Stimulated activated CD8-positive, alpha-beta memory T cell treated with anti-CD3 and anti-CD28 coated beads, Interleukin-7, amount 100 ng/mL, for 48 hours (primary cell): ENCODE measurements around the gene OGDH.
"Not testable (repeated sequence)": the region's sequence is repeated elsewhere in the genome, so short reads cannot be mapped to it uniquely, and the experiment has no call there.

Experiments
- DNase-seq, 2 donors: peaks; one replicate each; pipeline ENCODE4 v3.0.0-alpha.2; 2020; ENCODE audit warnings: low read depth in 1 of 2; ENCODE audit errors: extremely low read depth in 1 of 2

OGDH gene

DNA sequence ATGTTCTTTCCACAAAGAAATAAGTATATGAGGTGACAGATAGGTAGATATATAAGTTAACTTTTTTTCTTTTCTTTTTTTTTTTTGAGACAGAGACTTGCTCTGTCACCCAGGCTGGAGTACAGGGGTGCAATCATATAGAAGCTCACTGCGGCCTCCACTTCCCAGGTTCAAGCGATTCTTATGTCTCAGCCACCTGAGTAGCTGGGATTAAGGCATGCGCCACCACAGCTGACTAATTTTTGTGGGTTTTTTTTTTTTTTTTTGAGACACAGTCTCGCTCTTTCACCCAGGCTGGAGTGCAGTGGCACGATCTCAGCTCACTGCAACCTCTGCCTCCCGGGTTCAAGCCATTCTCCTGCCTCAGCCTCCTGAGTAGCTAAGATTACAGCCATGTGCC lies 126.5 kb downstream of the OGDH start:
- DNase-seq: not testable (repeated sequence)

DNA sequence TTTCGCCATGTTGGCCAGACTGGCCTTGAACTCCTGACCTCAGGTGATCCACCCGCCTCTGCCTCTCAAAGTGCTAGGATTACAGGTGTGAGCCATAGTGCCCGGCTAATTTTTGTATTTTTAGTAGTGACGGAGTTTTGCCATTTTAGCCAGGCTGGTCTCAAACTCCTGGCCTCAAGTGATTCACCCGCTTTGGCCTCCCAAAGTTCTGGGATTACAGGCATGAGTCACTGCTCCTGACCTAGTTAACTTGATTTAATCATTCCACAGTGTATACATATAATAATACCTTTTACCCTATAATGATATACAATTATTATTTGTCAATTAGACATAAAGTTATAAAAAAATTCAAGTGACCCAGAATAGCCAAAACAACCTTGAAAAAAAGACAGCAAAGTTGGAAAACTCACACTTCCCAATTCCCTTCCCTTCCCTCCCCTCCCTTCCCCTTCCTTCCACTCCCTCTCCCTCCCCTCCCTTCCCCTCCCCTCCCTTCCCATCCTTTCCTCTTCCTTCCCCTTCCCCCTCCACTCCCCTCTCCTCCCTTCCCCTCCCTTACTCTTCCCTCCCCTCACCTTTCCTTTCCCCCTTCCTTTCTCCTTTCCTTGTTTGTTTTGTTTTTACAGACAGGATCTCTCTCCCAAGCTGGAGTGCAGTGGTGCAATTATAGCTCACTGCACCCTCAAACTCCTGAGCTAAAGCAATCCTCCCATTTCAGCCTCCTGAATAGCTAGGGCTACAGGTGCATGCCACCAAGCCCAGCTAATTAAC lies 127.5 kb downstream of the OGDH start:
- DNase-seq: no peak

- peak in 1 of 2 donors; percentile 34 for DNase-seq
These were observed 129.2 kb downstream of the OGDH start for GRCh38 chr7:44735403-44736165.

DNA sequence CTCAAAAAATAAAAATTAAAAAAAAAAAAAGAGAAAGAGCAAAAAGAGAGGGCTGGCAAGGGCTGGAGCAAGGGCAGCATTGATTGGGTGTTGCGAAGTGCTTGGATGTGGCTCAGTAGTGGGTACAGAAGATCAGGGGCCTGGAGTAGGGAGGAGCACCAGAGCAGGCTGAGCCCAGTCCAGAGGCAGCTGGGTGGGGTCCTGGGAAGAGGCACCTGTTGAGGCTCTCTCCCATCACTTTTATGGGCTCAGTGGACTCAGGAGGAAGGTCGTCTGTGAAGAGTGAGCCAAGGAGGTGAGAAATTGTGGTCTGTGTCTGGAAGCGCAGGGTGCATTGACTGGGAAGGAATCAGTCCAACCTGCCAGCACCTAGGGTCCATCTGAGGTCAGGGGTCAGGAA lies 130.5 kb downstream of the OGDH start:
- DNase-seq: no peak

GRCh38 chr7:44738051-44738723 lies 131.8 kb downstream of the OGDH start:
- no peak for DNase-seq

- no peak for DNase-seq
These were observed 132.6 kb downstream of the OGDH start for GRCh38 chr7:44738876-44739665.

GRCh38 chr7:44740055-44740454 lies 133.6 kb downstream of the OGDH start:
- DNase-seq: no peak

- no peak for DNase-seq
These were observed 137.3 kb downstream of the OGDH start for GRCh38 chr7:44743750-44744149.

DNA sequence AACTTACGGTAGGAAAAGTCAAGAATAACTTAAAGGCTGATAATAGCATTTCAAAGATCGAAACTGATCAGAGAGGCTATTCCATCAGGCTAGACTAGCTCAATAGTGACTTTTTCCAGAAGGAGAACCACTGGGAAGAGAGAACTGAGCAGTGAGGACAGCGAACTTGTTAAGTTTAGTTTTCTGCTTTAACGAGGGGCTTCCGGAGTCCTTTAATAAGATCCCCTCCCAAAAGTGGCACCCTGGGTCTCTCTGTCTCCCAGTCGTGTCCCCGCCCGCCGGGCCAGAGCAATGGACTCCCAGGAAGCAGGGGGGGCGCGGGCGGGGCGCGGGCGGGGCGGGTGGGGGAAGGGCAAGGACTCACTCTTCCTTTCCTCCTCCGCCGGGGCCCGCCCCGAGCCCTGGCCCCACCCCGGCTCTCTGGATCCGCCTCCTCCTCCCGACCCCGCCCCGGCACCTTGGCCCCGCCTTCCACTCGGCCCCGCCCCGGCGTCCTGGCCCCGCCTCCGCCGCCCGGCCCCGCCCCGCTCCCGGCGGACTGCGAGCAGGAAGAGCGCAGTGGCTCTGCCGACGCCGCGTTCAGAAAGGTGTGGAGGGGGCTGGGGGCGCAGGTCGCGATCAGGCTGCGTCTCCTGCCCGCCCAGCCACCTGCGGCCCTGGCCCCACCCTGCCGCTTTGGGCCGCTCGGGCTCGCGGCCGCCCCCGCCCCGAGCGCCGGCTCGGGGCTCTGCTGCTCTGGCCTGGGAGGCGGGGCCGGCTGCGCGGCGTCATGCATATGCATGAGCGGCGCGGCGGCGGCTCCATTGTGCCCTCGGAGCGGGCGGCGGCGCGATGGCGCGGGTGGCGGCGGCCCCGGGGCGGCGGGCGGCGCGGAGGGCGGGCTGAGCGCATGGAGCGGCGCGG lies 141.9 kb downstream of the OGDH start, which contains the start of gene ZMIZ2:
ZMIZ2 (plus strand) TSS at position 803 of the 903 bp plus-strand sequence. CDS start 7,403 bp downstream, outside the sequence.
- DNase-seq: peak; percentile 76 to 81

DNA sequence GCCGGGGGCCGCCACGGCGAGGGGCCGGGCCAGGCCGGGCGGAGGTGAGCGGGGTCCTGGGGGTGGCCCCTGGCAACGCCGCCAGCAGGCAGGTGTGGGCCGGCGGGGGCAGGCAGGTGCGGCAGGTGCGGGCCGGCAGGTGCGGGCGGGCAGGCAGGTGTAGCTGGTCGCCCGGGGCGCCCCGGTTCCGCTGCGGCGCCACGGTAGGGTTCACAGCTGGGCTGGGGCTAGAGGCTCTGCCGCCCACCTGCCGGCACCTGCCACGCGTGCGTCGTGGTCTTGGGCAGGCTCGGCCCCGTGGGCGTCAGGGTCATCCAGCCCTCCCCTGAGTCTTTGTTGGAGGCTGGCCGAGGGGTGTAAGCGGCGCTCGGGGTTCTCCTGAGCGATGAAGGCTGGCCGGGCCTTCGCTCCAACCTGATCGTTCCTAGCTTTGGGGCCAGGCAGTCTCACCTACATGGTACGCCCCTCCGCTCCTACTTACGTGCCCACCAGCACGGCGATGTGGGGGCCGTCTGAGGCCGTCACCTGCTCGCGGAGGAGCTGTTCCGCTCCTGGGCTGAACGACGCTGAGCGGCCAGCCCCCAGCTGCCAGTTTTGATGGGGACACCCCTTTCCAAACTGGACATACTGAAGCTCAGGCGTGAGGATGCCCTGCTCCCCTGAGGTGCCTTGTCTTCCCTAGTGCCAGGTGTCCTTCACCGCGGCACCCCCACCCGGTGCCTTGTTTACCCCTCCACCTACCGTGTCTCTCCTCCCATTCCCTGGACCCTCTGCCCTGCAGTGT lies 142.7 kb downstream of the OGDH start:
- DNase-seq: no peak

DNA sequence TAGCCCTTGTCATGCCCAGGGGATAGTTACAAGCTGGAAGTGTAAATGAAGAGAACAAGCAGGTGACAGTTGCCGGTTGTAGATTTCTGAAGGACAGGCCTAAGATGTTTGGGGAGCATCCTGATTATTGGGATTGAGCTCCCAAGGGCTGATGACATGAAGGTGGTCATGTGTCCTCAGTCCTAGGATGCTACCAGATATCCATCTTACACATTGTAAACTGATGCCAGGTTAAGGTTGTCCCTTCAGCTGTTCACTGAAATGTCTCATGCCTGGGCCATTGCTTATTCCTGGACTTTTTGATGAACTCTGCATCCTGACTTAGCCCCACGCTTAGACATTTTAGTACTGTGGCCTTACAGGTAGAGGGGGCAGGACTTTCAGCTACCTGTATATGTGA lies 143.6 kb downstream of the OGDH start:
- no peak for DNase-seq

- no peak for DNase-seq
These were observed 144.0 kb downstream of the OGDH start for GRCh38 chr7:44750424-44750823.

GRCh38 chr7:44750921-44751571 lies 144.6 kb downstream of the OGDH start:
- peak in 1 of 2 donors; percentile 29 for DNase-seq

DNA sequence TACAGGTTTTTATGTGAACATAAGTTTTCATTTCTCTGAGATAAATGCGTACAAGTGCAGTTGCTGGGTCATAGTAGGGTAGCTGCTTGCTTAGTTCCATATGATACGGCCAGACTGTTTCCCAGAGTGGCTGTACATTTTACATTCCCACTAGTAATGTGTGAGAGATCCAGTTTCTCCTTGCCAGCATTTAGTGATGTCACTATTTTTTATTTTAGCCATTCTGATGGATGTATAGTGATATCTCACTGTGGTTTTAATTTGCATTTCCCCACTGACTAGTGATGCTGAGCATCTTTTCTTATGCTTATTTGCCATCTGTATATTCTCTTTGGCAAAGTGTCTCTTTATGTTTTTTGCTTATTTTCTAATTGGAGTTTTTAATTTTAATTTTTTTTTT lies 146.4 kb downstream of the OGDH start:
- DNase-seq: no peak

GRCh38 chr7:44754802-44755697 lies 148.6 kb downstream of the OGDH start:
- no peak for DNase-seq

DNA sequence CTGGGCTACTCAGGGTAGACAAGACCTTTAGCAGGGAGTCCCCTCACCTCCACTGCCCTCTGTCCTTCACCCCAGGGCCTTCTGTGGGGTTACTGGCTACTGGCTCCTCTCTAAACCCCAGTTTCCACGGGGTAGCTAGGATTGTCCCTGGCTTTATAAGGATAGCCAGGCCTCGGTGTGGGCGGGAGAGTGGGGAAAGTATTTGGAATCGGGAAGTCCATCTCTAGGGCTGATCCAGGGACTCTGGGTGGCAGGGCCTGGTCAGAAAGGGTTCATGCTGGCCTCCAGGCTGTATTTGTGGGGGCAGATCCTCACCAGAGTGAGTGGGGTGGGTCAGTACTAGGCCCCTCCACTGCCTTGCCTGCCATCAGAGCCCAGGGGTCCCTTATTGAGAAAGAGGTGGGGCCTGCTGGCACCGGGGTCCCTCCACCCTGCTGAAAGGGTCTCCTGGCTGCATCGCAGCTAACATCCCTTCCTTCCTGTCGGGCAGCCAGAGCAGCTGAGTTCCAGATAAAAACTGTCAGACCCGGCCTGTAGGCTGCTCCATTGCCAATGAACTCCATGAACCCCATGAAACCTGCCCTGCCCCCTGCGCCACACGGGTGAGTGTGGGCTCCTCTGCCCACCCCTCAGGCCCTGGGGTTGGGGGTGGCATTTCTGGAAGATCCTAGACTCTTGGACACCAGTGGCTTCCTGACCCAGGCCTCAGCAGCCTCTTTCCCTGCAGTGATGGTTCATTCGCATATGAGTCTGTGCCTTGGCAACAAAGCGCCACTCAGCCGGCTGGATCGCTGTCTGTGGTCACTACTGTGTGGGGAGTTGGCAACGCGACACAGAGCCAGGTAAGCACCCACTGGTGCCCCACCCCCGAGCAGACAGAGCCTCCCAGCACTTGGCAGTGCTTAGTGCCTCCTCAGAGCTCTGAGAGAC lies 149.5 kb downstream of the OGDH start:
- DNase-seq: no peak
